ENCODE measurements around the gene HEATR5B. TPM values are rescaled to one million over a fixed set of nuclear protein-coding genes. Genes with fewer than 3 reads are reported as not detected.

HEATR5B gene
- total RNA-seq, 3 donors from 2014 or later = 35.7 to 64.2 (median 36.5) TPM

DNA sequence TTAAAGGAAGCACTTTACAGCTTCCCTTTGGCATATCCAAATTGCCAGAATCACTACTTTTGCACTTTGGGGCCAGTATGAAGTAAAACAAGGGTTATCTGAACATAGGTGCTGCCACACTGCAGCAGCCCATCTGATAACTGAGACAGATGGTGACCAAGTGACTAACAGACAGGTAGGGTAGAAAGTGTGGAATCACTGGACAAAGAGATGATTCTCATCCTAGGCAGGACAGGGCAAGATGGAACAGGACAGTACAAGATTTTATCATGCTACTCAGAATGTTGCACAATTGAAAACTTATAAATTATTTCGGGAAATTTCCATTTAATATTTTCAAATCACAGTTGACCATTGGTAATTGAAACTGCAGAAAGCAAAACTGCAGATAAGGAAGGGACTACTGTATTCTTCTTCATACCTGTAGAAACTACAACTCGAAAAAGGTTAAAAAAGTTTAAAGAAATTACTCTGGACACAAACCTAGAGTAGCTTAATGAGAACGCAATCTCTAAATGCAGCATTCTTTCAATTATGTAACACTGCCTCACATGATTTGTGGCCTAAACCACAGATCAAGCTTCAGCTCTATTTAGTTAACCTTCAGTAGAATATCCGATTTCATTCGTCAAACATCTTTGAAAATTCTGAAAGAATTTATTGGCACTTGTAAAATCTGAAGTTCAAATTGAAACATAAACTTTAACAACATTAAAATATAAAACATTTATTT, 31.4 kb downstream of the HEATR5B start:
- no peaks in the 10 kb centered on the region for H3K9me3 ChIP-seq
- H3K36me3 ChIP-seq = peaks cover 5% of the 10 kb centered on the region
- TF ChIP-seq POLR2A (IDR thresholded peaks at IDR 0.05) (no peak), POLR2AphosphoS5 (IDR thresholded peaks at IDR 0.05) (no peak)
- TF ChIP-seq, protein P1, sequence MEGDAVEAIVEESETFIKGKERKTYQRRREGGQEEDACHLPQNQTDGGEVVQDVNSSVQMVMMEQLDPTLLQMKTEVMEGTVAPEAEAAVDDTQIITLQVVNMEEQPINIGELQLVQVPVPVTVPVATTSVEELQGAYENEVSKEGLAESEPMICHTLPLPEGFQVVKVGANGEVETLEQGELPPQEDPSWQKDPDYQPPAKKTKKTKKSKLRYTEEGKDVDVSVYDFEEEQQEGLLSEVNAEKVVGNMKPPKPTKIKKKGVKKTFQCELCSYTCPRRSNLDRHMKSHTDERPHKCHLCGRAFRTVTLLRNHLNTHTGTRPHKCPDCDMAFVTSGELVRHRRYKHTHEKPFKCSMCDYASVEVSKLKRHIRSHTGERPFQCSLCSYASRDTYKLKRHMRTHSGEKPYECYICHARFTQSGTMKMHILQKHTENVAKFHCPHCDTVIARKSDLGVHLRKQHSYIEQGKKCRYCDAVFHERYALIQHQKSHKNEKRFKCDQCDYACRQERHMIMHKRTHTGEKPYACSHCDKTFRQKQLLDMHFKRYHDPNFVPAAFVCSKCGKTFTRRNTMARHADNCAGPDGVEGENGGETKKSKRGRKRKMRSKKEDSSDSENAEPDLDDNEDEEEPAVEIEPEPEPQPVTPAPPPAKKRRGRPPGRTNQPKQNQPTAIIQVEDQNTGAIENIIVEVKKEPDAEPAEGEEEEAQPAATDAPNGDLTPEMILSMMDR (IDR thresholded peaks at IDR 0.05) = no peak
- intact Hi-C loops (cut with DNase I; ENCODE audit: low total_unique reads) = loop anchor here (5.0 kb wide), 1 partner anchor 400 kb away; no protein-coding TSS in a partner anchor
- no peak for DNase-seq (ENCODE audit: low spot score in 2 of 2)
- H3K27me3 ChIP-seq = no peaks in the 10 kb centered on the region
- H3K4me1 ChIP-seq = no peaks in the 10 kb centered on the region
- peak overlapping the region in 1 of 2 donors; percentile 51 for H3K27ac ChIP-seq
- H3K4me3 ChIP-seq = no peak overlapping the region

DNA sequence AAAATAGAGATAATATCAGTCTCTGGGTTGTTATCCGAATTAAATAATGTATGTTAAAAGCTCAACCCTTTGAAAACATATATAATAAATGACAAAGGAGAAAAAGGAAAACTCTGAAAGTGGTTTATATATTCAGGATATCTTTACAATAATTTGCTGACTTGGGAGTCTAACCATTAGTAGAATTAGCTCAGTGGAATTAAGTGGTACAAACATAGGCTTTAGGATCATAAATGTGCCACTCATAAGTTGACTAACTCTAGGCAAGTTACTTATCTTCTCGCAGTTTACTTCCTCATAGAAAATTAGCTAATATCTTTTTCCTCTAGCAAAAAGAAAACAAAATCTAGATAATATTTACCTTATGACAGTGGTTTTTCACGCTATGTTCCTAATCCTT, 44.6 kb downstream of the HEATR5B start:
- Histone ChIP-seq H3K36me3 (no peaks in the 10 kb centered on the region), H3K4me3 (no peak overlapping the region), H3K9me3 (no peaks in the 10 kb centered on the region), H3K27me3 (no peaks in the 10 kb centered on the region), H3K27ac (no peak overlapping the region), H3K4me1 (no peaks in the 10 kb centered on the region)
- intact Hi-C loops (cut with DNase I; ENCODE audit: low total_unique reads) = no loop called here
- no peak for DNase-seq (ENCODE audit: low spot score in 2 of 2)
- TF ChIP-seq POLR2AphosphoS5 (IDR thresholded peaks at IDR 0.05) (no peak), POLR2A (IDR thresholded peaks at IDR 0.05) (no peak)
- TF ChIP-seq, protein P1 (IDR thresholded peaks at IDR 0.05) = no peak

DNA sequence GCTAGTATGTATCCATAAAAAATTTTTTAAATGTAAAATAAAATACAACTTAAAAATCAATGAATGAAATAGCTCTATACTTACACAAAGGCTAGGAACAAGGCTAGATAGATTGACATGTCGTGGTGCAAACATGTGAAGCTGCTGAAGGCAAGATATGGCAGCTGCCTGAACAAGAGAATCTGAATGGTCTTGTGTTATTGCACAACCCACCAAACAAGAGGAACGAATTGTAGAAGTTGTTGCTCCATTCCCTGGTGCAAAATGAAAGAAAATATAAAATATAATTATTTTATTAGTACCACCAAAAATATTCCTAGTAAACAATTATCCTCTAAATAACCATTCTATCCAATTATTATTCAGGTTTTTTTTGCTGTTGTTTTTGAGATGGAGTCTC, 46.4 kb downstream of the HEATR5B start:
- no peaks in the 10 kb centered on the region for H3K36me3 ChIP-seq

DNA sequence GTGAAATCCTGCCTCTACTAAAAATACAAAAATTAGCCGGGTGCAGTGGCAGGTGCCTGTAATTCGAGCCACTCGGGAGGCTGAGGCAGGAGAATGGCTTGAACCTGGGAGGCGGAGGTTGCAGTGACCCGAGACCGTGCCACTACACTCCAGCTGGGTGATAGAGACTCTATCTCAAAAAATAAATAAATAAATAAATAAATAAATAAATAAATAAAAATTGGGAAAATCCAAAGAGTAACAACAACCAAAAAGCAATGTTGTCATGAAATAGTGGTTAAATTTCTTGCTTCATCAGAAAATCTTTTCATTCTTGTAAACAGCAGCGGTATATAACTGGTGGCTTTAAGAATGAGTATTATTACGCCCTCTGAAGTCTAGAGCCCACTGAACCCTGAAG, 54.4 kb downstream of the HEATR5B start:
- intact Hi-C loops (cut with DNase I; ENCODE audit: low total_unique reads) = no loop called here
- no peaks in the 10 kb centered on the region for H3K9me3 ChIP-seq
- no peak overlapping the region for H3K27ac ChIP-seq
- no peak overlapping the region for H3K4me3 ChIP-seq
- H3K36me3 ChIP-seq = peaks cover 10% of the 10 kb centered on the region
- no peaks in the 10 kb centered on the region for H3K27me3 ChIP-seq
- no peak for DNase-seq (ENCODE audit: low spot score in 2 of 2)
- TF ChIP-seq POLR2AphosphoS5 (IDR thresholded peaks at IDR 0.05) (no peak), POLR2A (IDR thresholded peaks at IDR 0.05) (no peak)
- TF ChIP-seq, protein P1 (IDR thresholded peaks at IDR 0.05) = no peak
- no peaks in the 10 kb centered on the region for H3K4me1 ChIP-seq

More for the DNA sequence above, 46.4 kb downstream of the HEATR5B start:
- no peaks in the 10 kb centered on the region for H3K9me3 ChIP-seq
- no peak overlapping the region for H3K27ac ChIP-seq
- no peak overlapping the region for H3K4me3 ChIP-seq
- DNase-seq (ENCODE audit: low spot score in 2 of 2) = no peak
- no peaks in the 10 kb centered on the region for H3K4me1 ChIP-seq
- intact Hi-C loops (cut with DNase I; ENCODE audit: low total_unique reads) = no loop called here
- no peaks in the 10 kb centered on the region for H3K27me3 ChIP-seq
- TF ChIP-seq, protein P1 (IDR thresholded peaks at IDR 0.05) = no peak
- TF ChIP-seq POLR2AphosphoS5 (IDR thresholded peaks at IDR 0.05) (no peak), POLR2A (IDR thresholded peaks at IDR 0.05) (no peak)

DNA sequence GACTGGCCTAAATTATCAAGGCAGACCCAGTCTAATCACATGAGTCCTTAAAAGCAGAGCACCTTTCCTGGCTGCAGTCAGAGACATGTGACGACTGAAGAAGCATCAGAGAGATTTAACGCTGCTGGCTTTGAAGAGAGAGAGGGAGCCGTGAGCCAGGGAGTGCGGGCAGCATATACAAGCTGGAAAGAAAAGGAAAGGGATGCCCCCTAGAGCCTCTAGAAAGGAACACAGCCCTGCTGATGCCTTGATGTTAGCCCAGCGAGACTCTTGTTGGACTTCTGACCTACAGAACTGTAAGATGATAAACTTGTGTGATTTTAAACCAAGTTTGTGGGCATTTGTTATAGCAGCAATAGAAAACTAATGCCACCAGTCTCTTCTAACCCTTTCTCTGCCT, 58.1 kb downstream of the HEATR5B start:
- Histone ChIP-seq H3K4me1 (no peaks in the 10 kb centered on the region), H3K27me3 (no peaks in the 10 kb centered on the region), H3K9me3 (no peaks in the 10 kb centered on the region), H3K4me3 (no peak overlapping the region), H3K27ac (no peak overlapping the region), H3K36me3 (peaks cover 10% of the 10 kb centered on the region)
- TF ChIP-seq POLR2AphosphoS5 (IDR thresholded peaks at IDR 0.05) = no peak
- no peak for TF ChIP-seq POLR2A (IDR thresholded peaks at IDR 0.05)
- TF ChIP-seq, protein P1 (IDR thresholded peaks at IDR 0.05) = no peak
- intact Hi-C loops (cut with DNase I; ENCODE audit: low total_unique reads) = no loop called here
- no peak for DNase-seq (ENCODE audit: low spot score in 2 of 2)
